ENCODE results near the gene MYZAP.

The MYZAP gene

DNA sequence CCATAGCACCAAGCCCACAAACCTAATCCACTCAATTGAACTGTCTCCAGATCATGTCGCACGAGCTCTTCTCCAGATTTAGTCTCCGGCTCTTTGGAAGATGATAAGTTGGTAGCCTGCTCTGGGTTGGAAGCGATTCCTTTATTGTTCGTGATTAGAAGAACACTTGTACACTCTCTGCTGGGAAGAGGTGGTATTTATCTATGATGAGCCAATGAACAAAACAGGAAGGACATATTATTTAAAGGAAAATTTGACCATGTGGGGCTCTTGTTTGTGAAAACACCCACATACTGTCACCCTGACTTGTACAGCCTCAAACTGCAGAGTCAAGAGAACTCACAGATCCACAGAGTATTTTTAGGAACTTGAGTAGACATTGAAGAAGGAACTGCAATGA, 54.4 kb downstream of the MYZAP start:
- no peak for DNase-seq (ENCODE audit: low read depth)

GRCh38 chr15:57647071-57647790, 55.5 kb downstream of the MYZAP start:
- DNase-seq (ENCODE audit: low read depth), result no peak
- no peak overlapping the region for H3K4me3 ChIP-seq (ENCODE audit: low read depth, low read length)
- no peak for TF ChIP-seq CTCF (IDR thresholded peaks at IDR 0.05; ENCODE audit: control insufficient read depth, extremely low read depth, insufficient read depth)

More for the DNA sequence above, 54.4 kb downstream of the MYZAP start:
- no peak for TF ChIP-seq CTCF (IDR thresholded peaks at IDR 0.05; ENCODE audit: control insufficient read depth, extremely low read depth, insufficient read depth)
- H3K4me3 ChIP-seq (ENCODE audit: low read depth, low read length), result no peak overlapping the region

DNA sequence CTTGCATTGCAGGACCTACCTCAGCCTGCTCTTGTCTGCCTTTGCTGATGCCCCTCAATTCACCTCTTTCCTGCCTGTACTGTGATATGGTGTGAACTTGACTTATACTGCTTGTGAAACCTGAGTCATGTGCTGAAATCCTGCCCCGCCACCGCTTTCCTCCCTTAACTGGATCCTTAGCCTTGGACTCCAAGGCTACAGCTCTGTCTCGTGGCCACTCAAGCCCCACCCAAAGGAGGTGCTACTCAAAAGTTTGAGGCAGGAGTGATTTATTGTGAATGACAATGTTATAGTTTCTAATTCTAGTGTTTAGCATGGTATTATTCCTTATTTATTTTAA, 56.1 kb downstream of the MYZAP start:
- no peak for DNase-seq (ENCODE audit: low read depth)
- H3K4me3 ChIP-seq (ENCODE audit: low read depth, low read length), result no peak overlapping the region
- no peak for TF ChIP-seq CTCF (IDR thresholded peaks at IDR 0.05; ENCODE audit: control insufficient read depth, extremely low read depth, insufficient read depth)

DNA sequence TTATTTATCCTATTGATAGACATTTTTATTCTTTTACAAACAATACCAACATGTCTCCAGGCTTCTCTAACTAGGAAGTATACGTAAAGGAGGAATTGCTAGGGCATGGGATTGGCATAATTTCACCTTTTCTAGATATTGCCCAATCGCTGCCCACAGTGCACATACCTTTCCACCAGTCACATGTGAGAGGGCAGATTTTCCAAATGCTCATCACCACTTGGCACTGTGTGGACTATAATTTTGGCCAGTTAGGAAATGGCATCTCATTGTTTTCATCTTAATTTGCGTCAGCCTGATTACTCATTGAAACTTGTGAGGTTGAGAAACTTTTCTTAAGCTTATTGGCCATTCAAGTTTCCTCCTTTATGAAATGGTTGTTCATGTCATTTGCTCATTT, 57.4 kb downstream of the MYZAP start:
- no peak for DNase-seq (ENCODE audit: low read depth)
- TF ChIP-seq CTCF (IDR thresholded peaks at IDR 0.05; ENCODE audit: control insufficient read depth, extremely low read depth, insufficient read depth), result no peak

GRCh38 chr15:57651445-57651844, 59.7 kb downstream of the MYZAP start:
- no peak for DNase-seq (ENCODE audit: low read depth)
- TF ChIP-seq CTCF (IDR thresholded peaks at IDR 0.05; ENCODE audit: control insufficient read depth, extremely low read depth, insufficient read depth), result no peak
- H3K4me3 ChIP-seq (ENCODE audit: low read depth, low read length), result no peak overlapping the region

More for the DNA sequence above, 57.4 kb downstream of the MYZAP start:
- H3K4me3 ChIP-seq (ENCODE audit: low read depth, low read length), result no peak overlapping the region

DNA sequence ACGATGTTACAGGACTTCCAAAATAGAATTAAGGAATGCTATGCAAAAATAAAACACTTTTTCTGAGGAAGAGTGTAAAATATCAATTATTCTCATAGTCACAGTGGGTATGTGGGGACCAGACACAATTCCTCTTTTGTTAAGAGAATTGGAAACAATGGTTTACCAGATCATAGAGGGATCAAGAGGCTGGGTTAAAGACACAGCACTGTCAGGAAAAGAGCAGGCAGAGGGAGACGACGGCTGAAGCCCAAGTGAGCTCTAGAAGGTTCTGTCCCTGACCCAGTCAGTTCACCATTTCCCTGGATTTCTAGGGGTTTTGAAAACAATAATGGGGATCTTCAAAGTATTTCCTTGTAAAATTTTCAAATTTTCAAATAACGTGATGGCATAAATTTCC, 60.8 kb downstream of the MYZAP start:
- H3K4me3 ChIP-seq (ENCODE audit: low read depth, low read length), result no peak overlapping the region
- DNase-seq (ENCODE audit: low read depth), result no peak
- no peak for TF ChIP-seq CTCF (IDR thresholded peaks at IDR 0.05; ENCODE audit: control insufficient read depth, extremely low read depth, insufficient read depth)
